ENCODE results near the gene AGFG2. TPM values are rescaled to one million over a fixed set of nuclear protein-coding genes. Genes with fewer than 3 reads are reported as not detected.

Gene AGFG2
- total and polyA plus RNA-seq, 4 donors, result 37.2 to 48.8 (median 42.3) TPM

DNA sequence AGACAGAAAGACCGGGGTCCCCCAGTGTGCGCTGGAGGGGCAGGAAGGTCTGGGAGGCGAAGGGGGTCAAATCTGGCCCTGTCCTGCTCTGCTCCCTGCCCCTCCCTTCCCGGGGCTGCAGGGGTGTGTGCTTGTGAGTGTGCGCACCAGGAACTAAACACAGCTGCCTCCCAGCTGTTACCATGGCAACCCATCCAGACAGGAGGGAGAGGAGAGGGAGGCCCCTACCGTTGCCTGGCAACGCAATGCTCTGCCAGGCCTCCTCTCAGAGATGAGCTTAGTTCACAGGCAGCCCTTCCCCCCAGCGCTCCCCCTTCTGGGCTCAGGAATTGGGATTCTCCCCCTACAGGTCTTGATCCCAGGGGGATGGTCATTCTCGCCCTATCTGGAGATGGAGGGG lies 49.2 kb upstream of the AGFG2 start:
- WGBS, result 68% methylated on average over 9 of the region's 9 CpGs
- H3K9ac ChIP-seq (ENCODE audit: low read depth in 1 of 2, low read length in 2 of 2), result no peak overlapping the region
- no peaks in the 10 kb centered on the region for H3K9me3 ChIP-seq (ENCODE audit: control insufficient read depth in 4 of 4, low read length in 3 of 4)
- no peak overlapping the region for H3K27ac ChIP-seq (ENCODE audit: low read depth in 1 of 2, low read length in 2 of 2)
- DNase-seq (ENCODE audit: low spot score), result peak; percentile 52
- H3K4me1 ChIP-seq (ENCODE audit: control insufficient read depth in 4 of 4, insufficient read depth in 4 of 4, low read length in 3 of 4), result peaks cover 0 to 6% (median 4%) of the 10 kb centered on the region in 4 donors
- H3K36me3 ChIP-seq (ENCODE audit: control insufficient read depth in 4 of 4, insufficient read depth in 3 of 4, low read depth in 1 of 4, low read length in 3 of 4), result no peaks in the 10 kb centered on the region
- H3K4me3 ChIP-seq (ENCODE audit: low read depth in 1 of 3, low read length in 3 of 3), result no peak overlapping the region
- TF ChIP-seq RXRA (IDR thresholded peaks at IDR 0.05) (no peak), TAF1 (conservative IDR thresholded peaks at IDR 0.05) (no peak)
- TF ChIP-seq, protein P1, sequence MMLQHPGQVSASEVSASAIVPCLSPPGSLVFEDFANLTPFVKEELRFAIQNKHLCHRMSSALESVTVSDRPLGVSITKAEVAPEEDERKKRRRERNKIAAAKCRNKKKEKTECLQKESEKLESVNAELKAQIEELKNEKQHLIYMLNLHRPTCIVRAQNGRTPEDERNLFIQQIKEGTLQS (IDR thresholded peaks at IDR 0.05), result no peak
- H3K27me3 ChIP-seq (ENCODE audit: control insufficient read depth in 4 of 4, insufficient read depth in 4 of 4, low read length in 3 of 4), result no peaks in the 10 kb centered on the region

DNA sequence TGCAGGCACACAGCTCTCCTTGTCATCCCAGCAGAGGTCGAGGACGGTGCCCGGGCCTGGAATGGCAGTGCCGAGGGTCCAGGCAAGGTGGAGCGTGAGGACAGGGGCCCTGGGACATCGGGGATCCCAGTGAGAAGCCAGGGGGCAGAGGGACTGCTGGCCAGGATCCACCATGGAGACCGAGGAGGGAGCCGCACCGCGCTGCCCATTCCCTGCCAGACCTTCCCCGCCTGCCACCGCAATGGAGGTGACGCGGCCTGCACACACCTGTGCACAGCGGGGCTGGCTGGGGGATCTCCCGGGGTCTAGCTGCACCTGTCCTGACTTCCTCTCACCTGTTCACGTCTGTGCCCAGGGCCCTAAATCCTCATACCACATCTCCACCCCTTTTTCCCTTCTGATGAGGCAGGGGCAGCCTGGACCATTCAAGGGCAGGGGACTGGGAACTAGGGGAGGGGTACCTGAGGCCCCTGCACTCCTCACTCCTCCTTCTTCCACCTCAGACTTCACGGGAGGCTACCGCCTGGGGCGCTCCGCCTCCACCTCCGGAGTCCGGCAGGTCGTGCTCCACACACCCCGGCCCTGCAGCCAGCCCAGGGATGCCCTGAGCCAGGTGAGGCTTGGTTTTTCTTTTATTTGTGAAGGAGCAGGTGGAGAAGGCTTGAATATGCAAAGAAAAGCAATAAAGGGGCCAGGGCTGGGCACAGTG lies 48.4 kb upstream of the AGFG2 start:
- Histone ChIP-seq H3K4me1 (ENCODE audit: control insufficient read depth in 4 of 4, insufficient read depth in 4 of 4, low read length in 3 of 4) (peaks cover 0 to 6% (median 3%) of the 10 kb centered on the region in 4 donors), H3K27ac (ENCODE audit: low read depth in 1 of 2, low read length in 2 of 2) (no peak overlapping the region), H3K4me3 (ENCODE audit: low read depth in 1 of 3, low read length in 3 of 3) (no peak overlapping the region), H3K36me3 (ENCODE audit: control insufficient read depth in 4 of 4, insufficient read depth in 3 of 4, low read depth in 1 of 4, low read length in 3 of 4) (no peaks in the 10 kb centered on the region), H3K9ac (ENCODE audit: low read depth in 1 of 2, low read length in 2 of 2) (no peak overlapping the region), H3K9me3 (ENCODE audit: control insufficient read depth in 4 of 4, low read length in 3 of 4) (no peaks in the 10 kb centered on the region), H3K27me3 (ENCODE audit: control insufficient read depth in 4 of 4, insufficient read depth in 4 of 4, low read length in 3 of 4) (no peaks in the 10 kb centered on the region)
- 93% methylated on average over 25 of the region's 25 CpGs for WGBS
- no peak for TF ChIP-seq FOXA1 (IDR thresholded peaks at IDR 0.05)
- no peak for DNase-seq (ENCODE audit: low spot score)

DNA sequence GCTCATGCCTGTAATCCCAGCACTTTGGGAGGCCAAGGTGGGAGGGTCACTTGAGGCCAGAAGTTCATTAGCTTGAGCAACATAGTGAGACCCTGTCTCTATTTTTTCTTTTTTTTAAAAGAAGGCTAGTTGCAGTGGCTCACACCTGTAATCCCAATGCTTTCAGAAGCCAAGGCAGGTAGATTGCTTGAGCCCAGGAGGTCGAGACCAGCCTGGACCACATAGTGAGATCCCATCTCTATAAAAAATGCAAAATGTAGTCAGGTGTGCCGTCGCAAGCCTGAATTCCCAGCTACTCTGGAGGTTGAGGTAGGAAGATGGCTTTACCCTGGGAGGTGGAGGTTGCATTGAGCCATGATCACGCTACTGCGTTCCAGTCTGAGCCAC lies 47.8 kb upstream of the AGFG2 start:
- DNase-seq (ENCODE audit: low spot score), result no peak
- H3K9ac ChIP-seq (ENCODE audit: low read depth in 1 of 2, low read length in 2 of 2), result no peak overlapping the region
- no peaks in the 10 kb centered on the region for H3K9me3 ChIP-seq (ENCODE audit: control insufficient read depth in 4 of 4, low read length in 3 of 4)
- no peak overlapping the region for H3K27ac ChIP-seq (ENCODE audit: low read depth in 1 of 2, low read length in 2 of 2)
- no peaks in the 10 kb centered on the region for H3K27me3 ChIP-seq (ENCODE audit: control insufficient read depth in 4 of 4, insufficient read depth in 4 of 4, low read length in 3 of 4)
- TF ChIP-seq SP1 (IDR thresholded peaks at IDR 0.05) (no peak), JUND (IDR thresholded peaks at IDR 0.05) (no peak)
- TF ChIP-seq, protein P2, sequence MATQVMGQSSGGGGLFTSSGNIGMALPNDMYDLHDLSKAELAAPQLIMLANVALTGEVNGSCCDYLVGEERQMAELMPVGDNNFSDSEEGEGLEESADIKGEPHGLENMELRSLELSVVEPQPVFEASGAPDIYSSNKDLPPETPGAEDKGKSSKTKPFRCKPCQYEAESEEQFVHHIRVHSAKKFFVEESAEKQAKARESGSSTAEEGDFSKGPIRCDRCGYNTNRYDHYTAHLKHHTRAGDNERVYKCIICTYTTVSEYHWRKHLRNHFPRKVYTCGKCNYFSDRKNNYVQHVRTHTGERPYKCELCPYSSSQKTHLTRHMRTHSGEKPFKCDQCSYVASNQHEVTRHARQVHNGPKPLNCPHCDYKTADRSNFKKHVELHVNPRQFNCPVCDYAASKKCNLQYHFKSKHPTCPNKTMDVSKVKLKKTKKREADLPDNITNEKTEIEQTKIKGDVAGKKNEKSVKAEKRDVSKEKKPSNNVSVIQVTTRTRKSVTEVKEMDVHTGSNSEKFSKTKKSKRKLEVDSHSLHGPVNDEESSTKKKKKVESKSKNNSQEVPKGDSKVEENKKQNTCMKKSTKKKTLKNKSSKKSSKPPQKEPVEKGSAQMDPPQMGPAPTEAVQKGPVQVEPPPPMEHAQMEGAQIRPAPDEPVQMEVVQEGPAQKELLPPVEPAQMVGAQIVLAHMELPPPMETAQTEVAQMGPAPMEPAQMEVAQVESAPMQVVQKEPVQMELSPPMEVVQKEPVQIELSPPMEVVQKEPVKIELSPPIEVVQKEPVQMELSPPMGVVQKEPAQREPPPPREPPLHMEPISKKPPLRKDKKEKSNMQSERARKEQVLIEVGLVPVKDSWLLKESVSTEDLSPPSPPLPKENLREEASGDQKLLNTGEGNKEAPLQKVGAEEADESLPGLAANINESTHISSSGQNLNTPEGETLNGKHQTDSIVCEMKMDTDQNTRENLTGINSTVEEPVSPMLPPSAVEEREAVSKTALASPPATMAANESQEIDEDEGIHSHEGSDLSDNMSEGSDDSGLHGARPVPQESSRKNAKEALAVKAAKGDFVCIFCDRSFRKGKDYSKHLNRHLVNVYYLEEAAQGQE (IDR thresholded peaks at IDR 0.05), result no peak
- 98% methylated on average over 5 of the region's 5 CpGs for WGBS
- no peaks in the 10 kb centered on the region for H3K36me3 ChIP-seq (ENCODE audit: control insufficient read depth in 4 of 4, insufficient read depth in 3 of 4, low read depth in 1 of 4, low read length in 3 of 4)
- no peak overlapping the region for H3K4me3 ChIP-seq (ENCODE audit: low read depth in 1 of 3, low read length in 3 of 3)
- peaks cover 0 to 6% (median 3%) of the 10 kb centered on the region in 4 donors for H3K4me1 ChIP-seq (ENCODE audit: control insufficient read depth in 4 of 4, insufficient read depth in 4 of 4, low read length in 3 of 4)

DNA sequence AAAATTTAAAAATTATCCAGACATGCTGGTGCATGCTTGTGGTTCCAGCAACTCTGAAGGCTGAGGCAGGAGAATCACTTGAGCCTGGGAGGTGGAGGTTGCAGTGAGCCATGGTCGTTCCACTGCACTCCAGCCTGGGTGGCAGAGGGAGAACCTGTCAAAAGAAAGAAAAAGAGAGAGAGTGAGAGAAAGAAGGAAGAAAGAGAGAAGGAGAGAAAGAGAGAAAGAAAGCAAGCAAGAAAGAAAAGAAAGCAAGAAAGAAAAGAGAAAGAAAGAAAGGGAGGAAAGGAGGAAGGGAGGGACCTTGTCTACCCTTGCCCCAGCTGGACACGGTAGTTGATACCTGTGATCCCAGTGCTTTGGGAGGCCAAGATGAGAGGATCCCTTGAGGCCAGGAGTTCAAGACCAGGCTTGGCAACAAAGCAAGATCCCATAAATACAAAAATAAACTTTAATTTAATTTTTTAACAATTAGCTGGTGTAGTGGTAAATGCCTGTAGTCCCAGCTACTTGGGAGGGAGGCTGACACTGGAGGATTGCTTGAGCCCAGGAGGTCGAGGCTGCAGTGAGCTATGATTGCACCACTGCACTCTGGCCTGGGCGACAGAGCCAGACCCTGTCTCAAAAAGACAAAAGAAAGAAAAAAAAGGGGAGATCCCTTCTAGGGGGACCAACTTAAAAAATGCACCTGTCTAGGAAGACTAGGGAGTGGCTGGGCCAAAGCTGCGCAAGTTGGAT lies 46.1 kb upstream of the AGFG2 start:
- no peak for DNase-seq (ENCODE audit: low spot score)
- Histone ChIP-seq H3K4me1 (ENCODE audit: control insufficient read depth in 4 of 4, insufficient read depth in 4 of 4, low read length in 3 of 4) (peaks cover 0 to 6% (median 3%) of the 10 kb centered on the region in 4 donors), H3K36me3 (ENCODE audit: control insufficient read depth in 4 of 4, insufficient read depth in 3 of 4, low read depth in 1 of 4, low read length in 3 of 4) (no peaks in the 10 kb centered on the region), H3K9me3 (ENCODE audit: control insufficient read depth in 4 of 4, low read length in 3 of 4) (no peaks in the 10 kb centered on the region), H3K9ac (ENCODE audit: low read depth in 1 of 2, low read length in 2 of 2) (no peak overlapping the region), H3K27ac (ENCODE audit: low read depth in 1 of 2, low read length in 2 of 2) (no peak overlapping the region), H3K4me3 (ENCODE audit: low read depth in 1 of 3, low read length in 3 of 3) (peak overlapping the region in 1 of 3 donors; percentile 42), H3K27me3 (ENCODE audit: control insufficient read depth in 4 of 4, insufficient read depth in 4 of 4, low read length in 3 of 4) (no peaks in the 10 kb centered on the region)
- TF ChIP-seq, protein P1 (IDR thresholded peaks at IDR 0.05), result no peak
- no peak for TF ChIP-seq HNF4A (conservative IDR thresholded peaks at IDR 0.05)
- no peak for TF ChIP-seq HNF4G (IDR thresholded peaks at IDR 0.05)
- TF ChIP-seq TAF1 (conservative IDR thresholded peaks at IDR 0.05), result no peak
- no peak for TF ChIP-seq JUND (IDR thresholded peaks at IDR 0.05)
- TF ChIP-seq RAD21 (IDR thresholded peaks at IDR 0.05), result no peak
- TF ChIP-seq, protein P2 (IDR thresholded peaks at IDR 0.05), result no peak
- no peak for TF ChIP-seq SP1 (IDR thresholded peaks at IDR 0.05)
- no peak for TF ChIP-seq FOXA2 (IDR thresholded peaks at IDR 0.05)
- TF ChIP-seq, protein P3, sequence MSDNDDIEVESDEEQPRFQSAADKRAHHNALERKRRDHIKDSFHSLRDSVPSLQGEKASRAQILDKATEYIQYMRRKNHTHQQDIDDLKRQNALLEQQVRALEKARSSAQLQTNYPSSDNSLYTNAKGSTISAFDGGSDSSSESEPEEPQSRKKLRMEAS (IDR thresholded peaks at IDR 0.05), result no peak
- no peak for TF ChIP-seq FOXA1 (IDR thresholded peaks at IDR 0.05)
- 90% methylated on average over 5 of the region's 5 CpGs for WGBS

Measured in liver (tissue), 9 donors.